ENCODE results near the gene GNG2.

GRCh38 chr14:51929166-51929565, 68.8 kb downstream of the GNG2 start:
- TF ChIP-seq CTCF (conservative IDR thresholded peaks at IDR 0.05 in 1 of 2, IDR thresholded peaks at IDR 0.05 in 1 of 2; ENCODE audit: extremely low read depth in 1 of 2, insufficient read depth in 1 of 2, low read depth in 1 of 2, low read length in 2 of 2) (no peak), EZH2 (IDR thresholded peaks at IDR 0.05; ENCODE audit: borderline replicate concordance, low read length) (no peak)
